ENCODE data around the gene LYSMD1. TPM values are rescaled to one million over a fixed set of nuclear protein-coding genes. Genes with fewer than 3 reads are reported as not detected.

The LYSMD1 gene
- total RNA-seq, 1 experiment from 2014 or later: 5.1 TPM

DNA sequence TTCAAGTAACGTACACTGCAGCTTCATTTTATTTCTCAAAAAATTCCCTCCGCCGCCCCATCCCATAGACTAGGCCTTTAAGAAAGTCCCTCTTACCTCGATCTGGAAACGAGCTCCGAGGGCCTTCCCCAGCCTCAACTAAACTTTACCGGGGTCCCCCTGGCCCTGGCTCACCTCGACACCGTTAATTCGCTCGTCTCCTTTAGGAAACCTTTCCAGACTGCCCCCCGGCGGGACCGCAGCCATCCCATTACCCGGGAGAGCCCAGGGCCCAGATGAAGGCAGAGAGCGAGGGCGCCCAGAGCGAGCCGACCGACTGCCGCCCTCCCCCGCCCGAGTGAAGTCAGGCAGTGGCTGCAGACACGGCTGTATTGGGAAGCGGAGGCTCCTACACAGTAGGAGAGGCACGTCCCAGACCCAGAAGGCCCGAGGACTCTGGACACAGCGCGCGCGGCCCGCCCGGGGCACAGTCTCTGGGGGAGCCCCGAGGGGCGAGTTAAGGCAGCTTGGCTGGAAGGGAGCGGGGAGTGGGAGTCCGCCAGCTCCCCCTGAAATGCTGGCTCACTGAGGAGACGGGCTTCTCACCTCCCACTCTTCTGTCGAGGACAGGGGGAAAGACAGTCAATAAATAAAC is 33.9 kb downstream of the LYSMD1 start:
- H3K9me3 ChIP-seq (ENCODE audit: control insufficient read depth, insufficient read depth, low read depth, low read length): no peaks in the 10 kb centered on the region
- TF ChIP-seq CTCF (IDR thresholded peaks at IDR 0.05) (no peak), POLR2AphosphoS5 (IDR thresholded peaks at IDR 0.05; ENCODE audit: low read depth, low read length) (no peak)
- TF ChIP-seq, protein P1, sequence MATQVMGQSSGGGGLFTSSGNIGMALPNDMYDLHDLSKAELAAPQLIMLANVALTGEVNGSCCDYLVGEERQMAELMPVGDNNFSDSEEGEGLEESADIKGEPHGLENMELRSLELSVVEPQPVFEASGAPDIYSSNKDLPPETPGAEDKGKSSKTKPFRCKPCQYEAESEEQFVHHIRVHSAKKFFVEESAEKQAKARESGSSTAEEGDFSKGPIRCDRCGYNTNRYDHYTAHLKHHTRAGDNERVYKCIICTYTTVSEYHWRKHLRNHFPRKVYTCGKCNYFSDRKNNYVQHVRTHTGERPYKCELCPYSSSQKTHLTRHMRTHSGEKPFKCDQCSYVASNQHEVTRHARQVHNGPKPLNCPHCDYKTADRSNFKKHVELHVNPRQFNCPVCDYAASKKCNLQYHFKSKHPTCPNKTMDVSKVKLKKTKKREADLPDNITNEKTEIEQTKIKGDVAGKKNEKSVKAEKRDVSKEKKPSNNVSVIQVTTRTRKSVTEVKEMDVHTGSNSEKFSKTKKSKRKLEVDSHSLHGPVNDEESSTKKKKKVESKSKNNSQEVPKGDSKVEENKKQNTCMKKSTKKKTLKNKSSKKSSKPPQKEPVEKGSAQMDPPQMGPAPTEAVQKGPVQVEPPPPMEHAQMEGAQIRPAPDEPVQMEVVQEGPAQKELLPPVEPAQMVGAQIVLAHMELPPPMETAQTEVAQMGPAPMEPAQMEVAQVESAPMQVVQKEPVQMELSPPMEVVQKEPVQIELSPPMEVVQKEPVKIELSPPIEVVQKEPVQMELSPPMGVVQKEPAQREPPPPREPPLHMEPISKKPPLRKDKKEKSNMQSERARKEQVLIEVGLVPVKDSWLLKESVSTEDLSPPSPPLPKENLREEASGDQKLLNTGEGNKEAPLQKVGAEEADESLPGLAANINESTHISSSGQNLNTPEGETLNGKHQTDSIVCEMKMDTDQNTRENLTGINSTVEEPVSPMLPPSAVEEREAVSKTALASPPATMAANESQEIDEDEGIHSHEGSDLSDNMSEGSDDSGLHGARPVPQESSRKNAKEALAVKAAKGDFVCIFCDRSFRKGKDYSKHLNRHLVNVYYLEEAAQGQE (IDR thresholded peaks at IDR 0.05; ENCODE audit: insufficient read depth in 1 of 2, low read depth in 2 of 2, low read length in 1 of 2): no peak
- intact Hi-C loops (cut with micrococcal nuclease; ENCODE audit: unreplicated experiment): no loop called here
- H3K4me1 ChIP-seq (ENCODE audit: control insufficient read depth, insufficient read depth, low read length): no peaks in the 10 kb centered on the region
- ChIA-PET POLR2A (no interaction called here), CTCF (no interaction called here)
- H3K27ac ChIP-seq (ENCODE audit: low read length): no peak overlapping the region
- in situ Hi-C loops (cut with HindIII; ENCODE audit: low pct_unique_long_range_greater_than_20kb, low sequenced_read_pairs): loop anchor here (5.0 kb wide), 1 partner anchor 35 kb away; no protein-coding TSS in a partner anchor
- H3K27me3 ChIP-seq (ENCODE audit: control insufficient read depth, insufficient read depth, low read length): no peaks in the 10 kb centered on the region
- DNase-seq (ENCODE audit: low read depth, low spot score) (no peak), ATAC-seq (no peak)
- H3K4me3 ChIP-seq (ENCODE audit: low read depth in 2 of 2, low read length in 2 of 2): no peak overlapping the region
- H3K36me3 ChIP-seq (ENCODE audit: control insufficient read depth, insufficient read depth, low read length): no peaks in the 10 kb centered on the region
- no TSS peak for BruUV-seq (replicated peaks)

GRCh38 chr1:151130987-151131586 is 34.6 kb downstream of the LYSMD1 start:
- TF ChIP-seq SIN3A (IDR thresholded peaks at IDR 0.05; ENCODE audit: borderline replicate concordance, insufficient read depth, low read depth, low read length) (no peak), POLR2AphosphoS5 (IDR thresholded peaks at IDR 0.05; ENCODE audit: low read depth, low read length) (no peak), TCF7L2 (IDR thresholded peaks at IDR 0.05; ENCODE audit: low read depth, low read length) (no peak), CTCF (IDR thresholded peaks at IDR 0.05) (no peak)
- TF ChIP-seq, protein P1 (IDR thresholded peaks at IDR 0.05; ENCODE audit: insufficient read depth in 1 of 2, low read depth in 2 of 2, low read length in 1 of 2): no peak
- ATAC-seq: no peak
- no peaks in the 10 kb centered on the region for H3K27me3 ChIP-seq (ENCODE audit: control insufficient read depth, insufficient read depth, low read length)
- H3K27ac ChIP-seq (ENCODE audit: low read length): no peak overlapping the region
- no TSS peak for BruUV-seq (replicated peaks)
- DNase-seq (ENCODE audit: low read depth, low spot score): no peak
- intact Hi-C loops (cut with micrococcal nuclease; ENCODE audit: unreplicated experiment): no loop called here
- POLR2A ChIA-PET: no interaction called here
- H3K4me1 ChIP-seq (ENCODE audit: control insufficient read depth, insufficient read depth, low read length): no peaks in the 10 kb centered on the region
- H3K9me3 ChIP-seq (ENCODE audit: control insufficient read depth, insufficient read depth, low read depth, low read length): no peaks in the 10 kb centered on the region
- H3K4me3 ChIP-seq (ENCODE audit: low read depth in 2 of 2, low read length in 2 of 2): no peak overlapping the region
- in situ Hi-C loops (cut with HindIII; ENCODE audit: low pct_unique_long_range_greater_than_20kb, low sequenced_read_pairs): loop anchor here (5.0 kb wide), 1 partner anchor 34 kb away; no protein-coding TSS in a partner anchor
- CTCF ChIA-PET: no interaction called here
- no peaks in the 10 kb centered on the region for H3K36me3 ChIP-seq (ENCODE audit: control insufficient read depth, insufficient read depth, low read length)

Data from Panc1 (cell line).